ENCODE measurements around the gene TGFB1. TPM values are rescaled to one million over a fixed set of nuclear protein-coding genes. Genes with fewer than 3 reads are reported as not detected.

Gene TGFB1
- total and polyA plus RNA-seq, 2 of the 13 experiments (the other 11 are each of a cell fraction or from before 2014, with no cell fraction given) = 4.1 to 5.4 TPM

DNA sequence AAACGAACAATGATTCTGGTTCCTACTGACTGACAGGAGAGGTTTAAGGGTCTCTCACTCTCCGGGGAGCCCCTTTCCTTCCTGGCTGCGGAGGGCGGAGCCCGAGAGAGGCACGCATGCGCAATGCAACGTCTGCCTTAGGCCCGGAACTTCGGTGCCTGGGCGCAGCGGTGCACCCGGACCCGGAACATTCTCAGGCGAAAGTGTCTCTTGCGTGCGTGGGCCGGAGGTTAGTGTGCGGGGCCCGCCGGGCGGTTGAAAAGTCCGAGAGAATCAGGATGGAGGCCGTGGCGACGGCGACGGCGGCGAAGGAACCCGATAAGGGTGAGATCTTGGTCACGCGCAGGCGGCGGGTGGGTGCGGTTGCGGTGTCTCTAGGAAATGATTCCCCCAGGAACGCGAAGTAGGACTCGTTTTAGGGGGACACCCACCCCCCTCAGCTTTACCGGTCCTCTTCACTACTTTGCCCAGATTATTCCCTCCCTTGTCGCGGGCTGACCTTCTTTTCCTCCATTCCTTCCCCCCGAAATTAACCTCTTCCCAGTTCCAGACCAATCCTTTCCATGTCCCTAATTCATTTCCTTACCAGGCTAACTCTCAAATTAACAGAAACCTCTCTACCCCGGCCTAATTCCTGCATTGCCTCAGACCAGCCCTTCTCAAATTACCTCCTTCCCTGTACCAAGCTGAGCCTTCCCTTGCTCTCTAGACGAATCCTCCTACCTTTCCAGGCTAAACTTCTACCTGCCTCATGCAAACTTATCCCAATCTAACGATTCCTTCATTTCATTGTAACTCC is 43.5 kb downstream of the TGFB1 start, which contains the start of gene CCDC97 (continued):
- TF ChIP-seq ZNF281 (CRISPR knock-in tag; IDR thresholded peaks at IDR 0.05; ENCODE audit: borderline replicate concordance) (peak; percentile 58; the same call in 1 of the 2 replicates), KLF13 (CRISPR knock-in tag; IDR thresholded peaks at IDR 0.05) (no peak), ATF5 (CRISPR knock-in tag; IDR thresholded peaks at IDR 0.05; ENCODE audit: low read depth) (no peak), NR3C1 (CRISPR knock-in tag; IDR thresholded peaks at IDR 0.05) (no peak), EP300 (IDR thresholded peaks at IDR 0.05; ENCODE audit: low read depth in 2 of 2, low read length in 2 of 2) (peak in 1 of 2 experiments; percentile 37; a peak in 1 of 4 replicates), EP300 (CRISPR knock-in tag; IDR thresholded peaks at IDR 0.05; ENCODE audit: borderline replicate concordance) (0 out of 2 replicates have a peak, but pooled peaks have one; percentile 18), MED1 (CRISPR knock-in tag; IDR thresholded peaks at IDR 0.05) (peak; percentile 74), TOPORS (CRISPR knock-in tag; IDR thresholded peaks at IDR 0.05) (0 out of 2 replicates have a peak, but pooled peaks have one; percentile 63), TEF (CRISPR knock-in tag; IDR thresholded peaks at IDR 0.05) (no peak), ZNF367 (CRISPR knock-in tag; IDR thresholded peaks at IDR 0.05; ENCODE audit: borderline replicate concordance) (no peak), ELF4 (CRISPR knock-in tag; IDR thresholded peaks at IDR 0.05; ENCODE audit: borderline replicate concordance) (peak; percentile 95), ZNF136 (CRISPR knock-in tag; IDR thresholded peaks at IDR 0.05; ENCODE audit: low read depth) (no peak), FOSL2 (CRISPR knock-in tag; IDR thresholded peaks at IDR 0.05) (peak; percentile 6; the same call in 1 of the 2 replicates), TAF1 (CRISPR knock-in tag; IDR thresholded peaks at IDR 0.05) (peak; percentile 81), IKZF5 (CRISPR knock-in tag; IDR thresholded peaks at IDR 0.05) (peak; percentile 72), ZNF326 (CRISPR knock-in tag; IDR thresholded peaks at IDR 0.05; ENCODE audit: borderline replicate concordance) (no peak), ZNF260 (CRISPR knock-in tag; IDR thresholded peaks at IDR 0.05; ENCODE audit: borderline replicate concordance, low read depth) (no peak), TBP (CRISPR knock-in tag; IDR thresholded peaks at IDR 0.05) (no peak), NFYC (CRISPR knock-in tag; IDR thresholded peaks at IDR 0.05) (peak; percentile 40; the same call in 1 of the 2 replicates)
- TF ChIP-seq, protein P1, sequence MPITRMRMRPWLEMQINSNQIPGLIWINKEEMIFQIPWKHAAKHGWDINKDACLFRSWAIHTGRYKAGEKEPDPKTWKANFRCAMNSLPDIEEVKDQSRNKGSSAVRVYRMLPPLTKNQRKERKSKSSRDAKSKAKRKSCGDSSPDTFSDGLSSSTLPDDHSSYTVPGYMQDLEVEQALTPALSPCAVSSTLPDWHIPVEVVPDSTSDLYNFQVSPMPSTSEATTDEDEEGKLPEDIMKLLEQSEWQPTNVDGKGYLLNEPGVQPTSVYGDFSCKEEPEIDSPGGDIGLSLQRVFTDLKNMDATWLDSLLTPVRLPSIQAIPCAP (CRISPR knock-in tag; IDR thresholded peaks at IDR 0.05; ENCODE audit: low read depth) = 0 out of 2 replicates have a peak, but pooled peaks have one; percentile 51
- TF ChIP-seq, protein P2, sequence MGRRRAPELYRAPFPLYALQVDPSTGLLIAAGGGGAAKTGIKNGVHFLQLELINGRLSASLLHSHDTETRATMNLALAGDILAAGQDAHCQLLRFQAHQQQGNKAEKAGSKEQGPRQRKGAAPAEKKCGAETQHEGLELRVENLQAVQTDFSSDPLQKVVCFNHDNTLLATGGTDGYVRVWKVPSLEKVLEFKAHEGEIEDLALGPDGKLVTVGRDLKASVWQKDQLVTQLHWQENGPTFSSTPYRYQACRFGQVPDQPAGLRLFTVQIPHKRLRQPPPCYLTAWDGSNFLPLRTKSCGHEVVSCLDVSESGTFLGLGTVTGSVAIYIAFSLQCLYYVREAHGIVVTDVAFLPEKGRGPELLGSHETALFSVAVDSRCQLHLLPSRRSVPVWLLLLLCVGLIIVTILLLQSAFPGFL (CRISPR knock-in tag; IDR thresholded peaks at IDR 0.05) = no peak

Measured in HepG2 (cell line).